ENCODE data around the gene HPSE.

DNA sequence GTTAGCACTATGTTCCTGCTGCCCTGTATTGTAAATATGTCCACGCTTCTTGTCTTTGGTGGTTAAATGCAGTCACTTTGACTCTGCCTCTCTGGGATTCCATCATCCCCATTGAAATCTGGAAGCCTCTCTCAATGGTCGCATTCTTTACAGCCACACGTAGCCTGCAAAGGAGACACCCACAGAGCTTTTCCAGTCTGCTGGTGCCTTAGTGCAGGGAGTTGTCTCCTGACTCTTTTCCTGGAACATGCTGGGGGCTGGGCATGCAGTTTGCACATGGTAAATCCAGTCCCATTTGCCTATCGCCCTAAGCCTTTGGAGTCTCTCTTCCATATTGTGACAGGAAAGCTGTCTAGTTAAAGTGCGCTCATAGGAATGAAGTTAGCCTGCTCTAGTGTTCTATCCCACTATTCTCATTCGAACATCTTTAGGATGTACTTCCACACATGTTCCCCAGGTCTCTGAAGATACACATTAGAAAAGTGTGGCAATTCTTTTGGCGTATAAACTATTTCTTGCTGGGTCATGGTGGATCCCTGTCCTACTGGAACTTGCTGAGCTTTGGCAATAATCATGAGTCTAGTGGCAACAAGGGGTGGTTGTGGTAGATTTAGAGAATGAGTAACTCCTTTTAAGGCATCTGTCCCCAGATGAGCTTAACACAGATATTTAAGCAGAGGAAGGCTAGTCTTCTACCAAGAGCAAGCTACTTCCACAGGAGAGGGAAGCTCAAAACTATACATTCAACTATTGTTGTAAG, 83.8 kb downstream of the HPSE start:
- TF ChIP-seq, protein P1, sequence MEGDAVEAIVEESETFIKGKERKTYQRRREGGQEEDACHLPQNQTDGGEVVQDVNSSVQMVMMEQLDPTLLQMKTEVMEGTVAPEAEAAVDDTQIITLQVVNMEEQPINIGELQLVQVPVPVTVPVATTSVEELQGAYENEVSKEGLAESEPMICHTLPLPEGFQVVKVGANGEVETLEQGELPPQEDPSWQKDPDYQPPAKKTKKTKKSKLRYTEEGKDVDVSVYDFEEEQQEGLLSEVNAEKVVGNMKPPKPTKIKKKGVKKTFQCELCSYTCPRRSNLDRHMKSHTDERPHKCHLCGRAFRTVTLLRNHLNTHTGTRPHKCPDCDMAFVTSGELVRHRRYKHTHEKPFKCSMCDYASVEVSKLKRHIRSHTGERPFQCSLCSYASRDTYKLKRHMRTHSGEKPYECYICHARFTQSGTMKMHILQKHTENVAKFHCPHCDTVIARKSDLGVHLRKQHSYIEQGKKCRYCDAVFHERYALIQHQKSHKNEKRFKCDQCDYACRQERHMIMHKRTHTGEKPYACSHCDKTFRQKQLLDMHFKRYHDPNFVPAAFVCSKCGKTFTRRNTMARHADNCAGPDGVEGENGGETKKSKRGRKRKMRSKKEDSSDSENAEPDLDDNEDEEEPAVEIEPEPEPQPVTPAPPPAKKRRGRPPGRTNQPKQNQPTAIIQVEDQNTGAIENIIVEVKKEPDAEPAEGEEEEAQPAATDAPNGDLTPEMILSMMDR (IDR thresholded peaks at IDR 0.05; ENCODE audit: low read depth, low read length), result no peak
- TF ChIP-seq EZH2phosphoT487 (IDR thresholded peaks at IDR 0.05; ENCODE audit: low read depth), result no peak

All from OCI-LY3 (cell line).